Measurements from ENCODE around the gene CCDC68. TPM values are rescaled to one million over a fixed set of nuclear protein-coding genes. Genes with fewer than 3 reads are reported as not detected.

Gene CCDC68
- total and polyA plus RNA-seq, 2 of the 13 experiments (the other 11 are each of a cell fraction or from before 2014, with no cell fraction given), result 4.6 to 13.3 TPM

GRCh38 chr18:54914816-54915215 lies 44.4 kb downstream of the CCDC68 start:
- TF ChIP-seq ZNF10 (CRISPR knock-in tag; IDR thresholded peaks at IDR 0.05; ENCODE audit: borderline replicate concordance, low read depth) (no peak), CENPT (CRISPR knock-in tag; IDR thresholded peaks at IDR 0.05; ENCODE audit: low read depth) (no peak), RXRB (CRISPR knock-in tag; IDR thresholded peaks at IDR 0.05; ENCODE audit: borderline replicate concordance) (no peak), ZNF335 (CRISPR knock-in tag; IDR thresholded peaks at IDR 0.05) (no peak), ZNF256 (CRISPR knock-in tag; conservative IDR thresholded peaks at IDR 0.05) (no peak), ISL2 (CRISPR knock-in tag; IDR thresholded peaks at IDR 0.05) (no peak), ZC3H13 (CRISPR knock-in tag; IDR thresholded peaks at IDR 0.05) (no peak), ZNF800 (CRISPR knock-in tag; IDR thresholded peaks at IDR 0.05) (no peak), PCBP2 (optimal IDR thresholded peaks at IDR 0.05; ENCODE audit: low read depth, low read length, poor library complexity, severe bottlenecking) (no peak), GATAD2A (CRISPR knock-in tag; IDR thresholded peaks at IDR 0.05) (no peak), TBX2 (CRISPR knock-in tag; IDR thresholded peaks at IDR 0.05; ENCODE audit: borderline replicate concordance) (no peak), RCOR2 (CRISPR knock-in tag; IDR thresholded peaks at IDR 0.05) (no peak), GABPB1 (CRISPR knock-in tag; IDR thresholded peaks at IDR 0.05) (no peak), ZFP91 (CRISPR knock-in tag; IDR thresholded peaks at IDR 0.05; ENCODE audit: borderline replicate concordance) (no peak), RORA (CRISPR knock-in tag; IDR thresholded peaks at IDR 0.05) (no peak), ZNF660 (CRISPR knock-in tag; IDR thresholded peaks at IDR 0.05; ENCODE audit: borderline replicate concordance, low read depth) (no peak), POLR2G (IDR thresholded peaks at IDR 0.05; ENCODE audit: low read depth, low read length) (no peak), ZNF747 (CRISPR knock-in tag; IDR thresholded peaks at IDR 0.05; ENCODE audit: borderline replicate concordance) (no peak)
- DNase-seq (ENCODE audit: low spot score) (no peak), FAIRE-seq (no peak), ATAC-seq (no peak)
- Histone ChIP-seq H3K27me3 (ENCODE audit: control insufficient read depth in 1 of 2, insufficient read depth in 2 of 2, low read length in 2 of 2) (no peaks in the 10 kb centered on the region; a peak in 1 of 5 replicates), H3K4me2 (ENCODE audit: low read depth, low read length) (no peak overlapping the region), H3K27ac (ENCODE audit: extremely low read length, insufficient read depth, low read length) (no peak overlapping the region), H4K20me1 (ENCODE audit: insufficient read depth, low read length) (no peaks in the 10 kb centered on the region), H3K4me3 (replicated peaks in 1 of 3; ENCODE audit: insufficient read depth in 1 of 3, low read depth in 2 of 3, low read length in 3 of 3) (no peak overlapping the region), H3K4me1 (ENCODE audit: insufficient read depth, low read length) (no peaks in the 10 kb centered on the region), H3K79me2 (ENCODE audit: insufficient read depth, low read length) (no peaks in the 10 kb centered on the region), H3K36me3 (replicated peaks in 1 of 2; ENCODE audit: control insufficient read depth in 1 of 2, insufficient read depth in 2 of 2, low read length in 2 of 2) (0 out of 5 replicates have a peak, but pooled peaks cover 0 to 2% of the 10 kb centered on the region in 2 experiments), H3K9ac (ENCODE audit: insufficient read depth, low read depth, low read length) (no peak overlapping the region), H2AFZ (ENCODE audit: low read length) (no peak overlapping the region), H3K9me3 (ENCODE audit: low read length) (no peaks in the 10 kb centered on the region)
- POLR2A ChIA-PET, result no interaction called here
- in situ Hi-C loops (cut with HindIII; ENCODE audit: extremely low pct_ligation_motif_present, low pct_unique_long_range_greater_than_20kb) (no loop called here), intact Hi-C loops (cut with micrococcal nuclease; ENCODE audit: unreplicated experiment) (no loop called here)
- no TSS peak for BruUV-seq (replicated peaks)
- CTCF ChIA-PET (ENCODE audit: low intra/inter-chr PET ratio, low total read pairs), result no interaction called here
- 91% methylated on average over 4 of the region's 4 CpGs for WGBS (ENCODE audit: low lambda C conversion rate)

Data from HepG2 (cell line).